Stomach (tissue), 4 donors: ENCODE measurements around the gene LMOD3.

Experiments
- CTCF ChIP-seq, 7 experiments: fragments of 450-650 bp in 4 of 7; fragments of 200-600 bp in 3 of 7; sonication (generic) in 3 of 7; IDR thresholded peaks; one replicate each; pipeline ENCODE4 v1.5.1; 2016 to 2019; ENCODE audit warnings: antibody characterized with exemption in 7 of 7, control low read depth in 2 of 7, mild to moderate bottlenecking in 1 of 7
- POLR2AphosphoS5 ChIP-seq, 3 donors: sonication (generic); formaldehyde crosslinking; IDR thresholded peaks; one replicate each; pipeline ENCODE4 v1.6.1; 2016; ENCODE audit warnings: antibody characterized with exemption in 3 of 3

- TF ChIP-seq CTCF (IDR thresholded peaks at IDR 0.05) (no peak), POLR2AphosphoS5 (IDR thresholded peaks at IDR 0.05) (no peak)
Observed at GRCh38 chr3:69118555-69118954, 3.8 kb downstream of the LMOD3 start.
